HG02970 (cell line): ENCODE data around the gene ZP1.

Experiments used
- ATAC-seq: cut with Tn5 transposase; IDR thresholded peaks from one replicate; pipeline ENCODE4 v1.9.1; 2021; ENCODE audit warnings: mild to moderate bottlenecking, moderate library complexity, moderate number of reproducible peaks; ENCODE audit not compliant: unreplicated experiment, low FRiP score

The ZP1 gene

DNA sequence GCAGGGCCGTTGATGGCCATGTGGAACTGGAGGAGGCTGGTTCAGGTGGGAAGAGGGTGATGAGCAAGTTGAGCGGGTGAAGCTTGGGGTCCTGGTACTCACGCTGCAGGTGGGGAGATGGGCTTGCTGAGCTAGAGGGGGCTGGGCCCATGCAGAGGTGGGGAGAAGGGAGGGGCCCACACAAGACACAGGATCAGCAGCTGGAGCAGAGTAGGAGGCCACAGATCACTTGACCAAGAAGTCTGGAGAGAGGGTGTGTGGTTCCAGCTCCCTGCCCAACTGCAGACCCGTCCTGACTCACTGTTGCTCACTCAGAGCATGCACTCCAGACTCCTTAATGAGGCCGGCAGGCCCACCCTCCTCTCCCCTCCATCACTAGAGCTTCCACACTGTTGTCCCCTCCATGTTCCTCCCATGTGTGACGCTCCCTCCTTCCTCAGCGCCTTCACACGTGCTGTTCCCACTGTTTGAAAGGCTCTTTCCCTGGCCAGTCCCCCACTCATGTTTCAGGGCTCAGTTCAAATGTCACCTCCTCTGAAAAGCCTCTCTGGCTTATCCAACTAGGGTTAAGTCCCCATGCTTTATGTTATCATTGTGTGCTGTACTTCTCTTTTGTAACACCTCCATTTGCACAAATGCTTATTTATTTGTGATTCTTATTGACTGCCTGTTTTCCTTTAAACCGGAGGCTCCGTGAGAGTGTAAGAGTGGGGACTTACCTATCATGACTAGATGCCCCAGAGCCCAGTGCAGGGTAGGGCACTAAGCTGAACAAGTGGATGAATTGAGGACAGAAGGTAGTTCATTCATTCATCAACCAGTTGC, 23.1 kb upstream of the ZP1 start:
- ATAC-seq = no peak

DNA sequence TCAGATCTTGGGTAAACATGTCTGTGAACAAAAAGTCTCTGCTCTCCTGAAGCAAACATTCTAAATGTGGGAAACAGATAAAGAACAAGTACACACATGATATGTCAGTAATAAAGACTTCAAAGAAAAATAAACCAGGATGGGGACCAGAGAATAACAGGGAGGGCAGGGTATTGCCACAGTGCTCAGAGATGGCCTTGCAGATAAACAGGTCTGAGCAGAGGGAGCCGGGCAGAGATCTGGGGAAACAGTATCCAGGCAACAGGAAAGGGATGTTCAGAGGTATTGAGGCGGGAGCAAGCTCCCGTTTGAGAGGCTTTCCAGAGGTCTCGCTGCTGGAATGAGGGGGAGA, 22.5 kb upstream of the ZP1 start:
- no peak for ATAC-seq

DNA sequence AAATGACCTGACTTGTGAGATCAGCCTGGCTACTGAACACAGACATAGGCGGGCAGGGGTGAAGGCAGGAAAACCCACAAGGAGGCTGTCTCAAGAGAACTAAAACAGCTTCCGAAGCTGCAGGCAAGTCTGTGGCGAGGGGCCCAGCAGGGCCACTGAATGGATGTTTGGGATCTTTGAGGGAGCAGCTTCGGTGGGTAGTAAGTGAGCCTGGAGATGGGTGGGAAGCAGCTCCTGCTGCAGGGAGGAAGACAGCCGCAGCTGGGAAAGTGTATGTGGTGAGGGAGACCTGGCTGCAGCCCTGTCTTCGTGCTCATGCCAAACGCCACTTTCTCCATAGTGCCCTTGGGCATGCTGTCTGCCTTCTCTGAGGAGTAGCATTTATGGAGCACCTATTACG, 22.0 kb upstream of the ZP1 start:
- ATAC-seq = no peak

DNA sequence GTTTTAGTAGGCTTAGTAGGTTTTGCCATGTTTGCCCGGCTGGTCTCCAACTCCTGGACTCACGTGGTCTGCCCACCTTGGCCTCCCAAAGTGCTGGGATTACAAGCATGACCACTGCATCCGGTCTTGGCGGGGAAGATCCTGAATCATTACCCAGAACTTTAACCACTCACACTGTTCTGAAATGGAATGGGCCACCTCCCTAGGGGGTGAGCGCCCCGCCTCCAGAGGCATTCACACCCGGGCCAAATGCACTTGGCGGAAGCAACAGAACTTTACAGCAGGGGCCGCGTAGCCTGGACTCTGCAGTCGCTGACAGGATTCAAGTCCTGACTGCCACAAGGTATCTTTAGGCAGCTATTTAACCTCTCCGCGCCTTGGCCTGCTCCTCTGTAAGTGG, 20.1 kb upstream of the ZP1 start:
- ATAC-seq = no peak

DNA sequence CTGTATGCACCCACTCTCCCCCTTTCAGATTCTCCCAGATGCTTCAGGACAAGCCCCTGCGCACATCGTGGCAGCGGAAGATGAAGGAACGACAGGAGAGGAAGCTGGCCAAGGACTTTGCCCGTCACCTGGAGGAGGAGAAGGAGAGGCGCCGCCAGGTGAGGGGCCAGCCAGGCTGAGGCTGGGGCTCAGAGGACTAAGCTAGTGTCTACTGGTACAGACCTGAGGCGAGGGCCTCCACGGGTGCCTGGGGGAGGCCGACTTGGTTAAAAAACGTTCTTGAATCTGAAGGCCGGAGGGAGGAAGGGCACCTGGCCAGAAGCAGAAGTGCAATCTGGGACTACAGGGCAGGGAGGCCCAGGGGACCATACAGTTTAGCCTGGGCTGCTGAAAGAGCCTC, 19.4 kb upstream of the ZP1 start:
- ATAC-seq = no peak

DNA sequence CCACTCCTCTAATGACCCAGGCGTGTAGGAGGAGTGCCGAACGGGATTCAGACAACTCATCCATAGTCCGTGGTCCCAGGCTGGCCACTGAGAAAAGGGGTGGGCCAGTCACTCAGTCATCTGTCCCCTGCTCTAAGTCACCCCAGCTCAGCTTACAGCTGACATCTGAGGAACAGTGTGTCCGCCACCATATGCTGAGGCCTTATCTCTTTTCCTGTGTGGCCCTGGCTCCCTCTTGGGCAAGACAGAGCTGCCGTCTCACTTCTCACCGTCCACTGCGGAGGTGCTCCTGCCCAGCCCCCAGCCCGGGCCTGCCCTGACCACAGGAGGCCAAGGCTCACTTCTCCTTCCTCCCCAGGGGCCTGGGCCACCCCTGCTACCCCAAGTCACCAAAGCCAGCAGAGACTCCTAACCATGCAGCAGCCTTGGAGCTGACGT, 18.6 kb upstream of the ZP1 start:
- ATAC-seq = no peak

DNA sequence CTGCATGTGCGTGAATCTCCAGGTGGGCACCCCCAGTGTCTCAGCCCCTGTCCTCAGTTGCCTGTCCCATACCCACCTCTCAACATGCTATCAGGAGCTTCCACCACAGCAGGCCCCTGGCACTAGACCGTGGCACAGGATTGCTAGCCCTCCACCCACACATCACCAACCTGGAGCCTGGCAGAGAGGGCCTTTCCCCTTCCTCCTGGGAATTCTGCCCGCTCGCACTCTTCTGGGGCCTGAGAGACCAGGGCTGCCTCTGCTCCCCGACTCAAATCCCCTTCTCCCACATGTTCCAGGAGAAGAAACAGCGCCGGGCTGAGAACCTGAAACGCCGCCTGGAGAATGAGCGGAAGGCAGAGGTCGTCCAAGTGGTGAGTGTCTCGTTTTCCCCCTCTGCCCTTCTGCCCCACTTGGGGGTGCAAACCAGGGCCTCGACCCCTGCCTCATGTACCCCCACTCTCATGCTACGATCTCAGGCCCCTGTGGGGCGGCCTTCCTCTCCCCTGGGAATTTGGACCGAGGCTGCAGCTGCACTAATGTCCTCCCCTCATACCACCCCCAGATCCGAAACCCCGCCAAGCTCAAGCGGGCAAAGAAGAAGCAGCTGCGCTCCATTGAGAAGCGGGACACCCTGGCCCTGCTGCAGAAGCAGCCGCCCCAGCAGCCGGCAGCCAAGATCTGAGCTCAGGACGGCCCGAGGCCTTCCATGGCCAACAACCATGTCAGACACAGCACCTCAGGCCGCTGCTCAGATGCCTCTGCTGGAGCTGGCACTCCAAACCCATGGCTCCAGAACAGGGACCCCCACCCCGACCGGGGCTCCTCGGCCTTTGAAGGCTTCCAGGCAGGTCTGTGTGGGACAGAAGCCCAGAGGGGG, 17.5 kb upstream of the ZP1 start:
- no peak for ATAC-seq

DNA sequence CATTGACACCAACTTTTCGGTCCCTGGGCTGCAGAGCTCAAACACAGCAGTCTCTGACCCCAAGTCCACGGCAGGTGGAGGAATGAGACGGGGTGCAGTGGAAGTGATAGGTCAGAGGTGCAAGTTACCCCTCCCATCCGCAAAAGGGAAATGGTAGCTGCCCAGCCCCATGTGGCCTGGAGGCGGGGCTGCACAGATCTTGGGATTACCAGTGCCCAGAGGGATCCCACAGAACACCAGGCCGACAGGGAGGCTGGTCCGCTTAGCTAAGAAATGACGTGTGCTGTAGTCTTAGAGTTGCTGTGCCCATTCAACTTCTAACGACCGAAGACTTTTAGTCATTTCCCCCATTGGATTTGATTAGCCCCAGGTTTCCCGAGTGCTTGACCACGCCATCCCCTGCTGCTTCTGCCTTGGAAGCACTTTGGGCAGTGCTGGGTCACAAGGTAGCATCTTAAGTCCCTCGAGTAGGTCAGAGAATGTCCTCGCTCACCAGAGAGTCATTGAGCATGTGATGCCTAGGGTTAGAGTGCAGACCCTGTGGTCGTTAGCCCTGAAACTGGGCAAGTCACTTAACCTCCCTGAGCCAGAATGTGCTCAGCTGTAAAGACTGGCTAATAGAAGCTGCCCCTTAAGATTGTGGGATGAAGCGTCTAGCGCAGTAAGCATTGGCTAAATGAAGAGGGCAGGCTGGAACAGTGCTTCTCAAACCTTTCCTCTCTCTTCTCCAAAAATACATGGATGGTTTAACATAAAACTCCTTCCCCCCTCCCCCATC, 15.8 kb upstream of the ZP1 start:
- no peak for ATAC-seq

DNA sequence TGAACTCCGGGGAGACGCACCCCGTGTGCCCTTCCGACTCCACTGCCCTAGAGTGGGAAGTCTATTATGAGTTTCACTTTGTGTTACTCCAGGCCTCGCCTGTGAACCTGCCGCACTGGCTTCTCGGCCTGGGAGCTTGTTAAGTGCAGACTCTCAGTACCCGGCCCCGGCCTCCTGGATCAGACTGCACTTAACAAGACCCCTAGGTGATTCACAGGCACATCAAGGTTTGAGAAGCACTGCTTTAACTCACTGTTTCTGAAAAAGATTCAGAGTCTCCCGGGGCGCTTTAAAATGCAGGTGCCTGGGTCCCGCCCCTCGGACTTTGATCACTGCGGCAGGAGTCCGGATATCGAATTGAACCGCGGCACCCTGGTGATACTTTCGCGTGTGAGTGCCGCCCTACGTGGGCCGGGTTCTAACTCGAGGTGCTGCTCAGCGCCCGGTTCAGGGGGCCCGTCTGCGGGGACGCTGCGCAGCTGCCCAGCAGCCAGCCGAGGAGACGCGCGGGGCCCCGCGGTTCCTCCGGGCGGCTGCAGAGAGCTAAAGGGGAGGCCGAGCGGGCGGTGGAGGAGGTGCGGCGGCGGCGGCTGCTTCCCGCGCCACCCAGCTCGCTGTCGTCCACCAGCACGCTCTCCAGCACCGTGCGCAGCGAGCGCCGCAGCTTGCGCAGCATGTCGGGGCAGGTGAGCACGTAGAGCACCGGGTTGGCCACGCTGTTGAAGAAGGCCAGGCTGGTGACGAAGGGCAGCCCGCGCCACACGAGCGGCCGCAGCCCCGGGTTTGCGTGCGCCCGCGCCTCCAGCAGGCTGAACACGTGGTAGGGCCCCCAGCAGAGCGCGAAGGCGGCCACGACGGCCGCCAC, 15.0 kb upstream of the ZP1 start:
- ATAC-seq = no peak

DNA sequence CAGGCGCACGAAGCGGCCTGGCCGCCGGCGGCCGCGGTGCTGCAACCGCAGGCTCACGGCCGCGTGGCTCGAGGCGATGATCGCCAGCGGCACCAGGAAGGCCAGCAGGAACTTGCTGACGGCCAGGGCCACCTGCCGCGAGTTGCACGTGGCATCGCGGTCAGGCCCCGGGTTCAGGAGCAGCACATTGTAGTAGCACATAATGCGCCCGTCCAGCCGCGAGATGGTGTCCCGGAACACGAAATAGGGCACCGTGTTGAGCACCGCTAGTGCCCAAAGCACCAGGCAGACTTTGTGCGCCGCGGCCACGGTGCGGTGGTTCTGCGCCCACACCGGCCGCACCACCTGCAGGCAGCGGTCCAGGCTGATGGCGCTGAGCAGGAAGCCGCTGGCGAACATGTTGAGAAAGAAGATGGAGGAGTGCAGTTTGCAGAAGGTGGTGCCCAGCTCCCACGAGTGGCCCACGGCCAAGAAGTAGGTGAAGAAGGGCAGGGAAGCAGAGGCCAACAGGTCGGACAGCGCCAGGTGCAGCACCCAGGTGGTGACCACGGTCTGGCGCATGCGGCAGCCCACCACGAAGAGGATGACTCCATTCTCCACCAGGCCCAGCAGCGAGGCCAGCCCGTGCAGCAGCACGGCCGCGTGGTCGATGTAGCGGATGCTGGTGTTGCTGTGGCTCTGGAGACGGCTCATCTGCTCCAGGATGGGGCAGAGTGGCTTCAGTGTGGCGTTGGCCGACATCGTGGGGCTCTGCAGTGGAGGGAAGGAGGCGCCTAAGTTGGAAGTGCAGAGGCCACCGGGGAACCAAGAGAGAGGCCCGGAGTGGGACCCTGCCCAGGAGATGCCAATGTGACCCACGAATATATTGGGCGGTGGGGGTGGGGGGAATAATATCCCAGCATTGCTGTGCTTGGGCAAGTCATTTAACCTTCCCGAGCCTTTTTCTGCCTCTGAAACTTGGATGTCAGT, 14.1 kb upstream of the ZP1 start:
- no peak for ATAC-seq

DNA sequence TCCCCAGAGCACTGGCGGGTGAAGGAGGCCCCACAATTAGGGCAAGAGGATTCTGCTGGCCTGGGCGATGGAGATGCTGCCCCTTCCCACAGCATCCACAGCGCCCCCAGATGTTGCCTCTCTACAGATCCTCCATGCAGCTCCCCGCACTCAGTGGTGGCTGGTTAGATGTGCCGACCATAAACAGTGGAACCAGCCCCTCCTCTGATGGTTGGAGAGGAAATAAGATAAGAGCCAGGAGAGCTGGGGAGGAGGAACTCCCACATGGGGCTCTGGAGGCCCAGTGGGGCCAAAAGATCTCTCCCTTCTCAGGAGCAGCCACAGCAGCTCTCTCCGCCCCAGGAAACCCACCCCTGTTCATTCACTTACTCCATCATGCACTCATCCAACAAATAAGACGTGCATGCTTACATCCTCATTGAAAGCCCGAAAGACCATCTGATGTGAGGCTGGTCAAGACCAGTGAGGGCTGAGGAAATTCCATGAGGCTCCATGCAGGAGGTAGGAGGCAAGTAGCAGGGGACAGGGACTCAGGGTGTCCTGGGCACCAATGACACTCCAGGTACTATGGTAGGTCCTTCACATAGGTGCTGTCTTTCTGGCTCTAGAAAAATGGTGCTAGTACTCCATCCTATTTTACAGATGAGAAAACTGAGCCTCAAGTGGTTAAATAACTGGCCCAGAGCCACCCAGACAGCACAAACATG, 13.0 kb upstream of the ZP1 start:
- no peak for ATAC-seq

DNA sequence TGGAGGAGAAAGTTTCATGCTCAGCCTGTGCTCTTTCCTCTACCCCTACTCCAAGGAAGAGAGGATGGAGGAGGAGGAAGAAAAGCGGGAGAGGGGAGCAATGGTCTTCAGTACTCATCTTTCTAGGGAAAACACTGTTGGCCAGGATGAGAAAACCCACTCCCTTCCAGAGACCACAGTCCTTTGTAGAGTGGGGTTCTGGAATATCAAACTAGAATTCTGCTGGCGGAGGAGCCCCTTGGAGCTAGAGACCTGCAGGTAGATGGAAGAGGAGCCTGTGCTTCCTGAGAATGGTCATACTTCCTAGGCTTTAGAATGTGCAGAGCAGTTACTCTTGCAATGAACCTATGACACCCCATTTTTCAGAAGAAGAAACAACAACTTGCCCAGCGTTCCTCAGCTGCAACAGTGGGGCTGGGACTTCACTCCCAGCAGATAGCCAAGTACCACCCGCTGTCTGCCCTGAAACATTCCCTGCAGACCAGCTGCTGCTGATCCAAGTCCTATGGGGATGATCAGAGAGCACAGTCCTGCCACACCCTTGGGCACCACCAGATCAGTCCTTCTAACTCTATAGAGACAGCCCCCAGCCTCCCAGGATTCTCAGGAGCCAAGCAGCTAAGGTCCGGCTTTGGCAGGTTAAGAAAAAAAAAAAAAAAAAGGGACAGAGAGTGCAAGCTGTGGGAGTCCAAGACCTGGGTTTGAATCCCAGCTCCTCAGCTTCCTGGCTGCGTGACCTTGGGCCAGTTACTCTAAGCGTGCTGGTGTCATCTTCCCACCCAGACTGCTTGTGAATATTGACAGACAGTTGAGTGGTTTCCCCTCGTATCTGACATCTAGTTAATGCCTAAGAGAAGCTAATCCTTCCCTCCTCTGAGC, 12.3 kb upstream of the ZP1 start:
- no peak for ATAC-seq

DNA sequence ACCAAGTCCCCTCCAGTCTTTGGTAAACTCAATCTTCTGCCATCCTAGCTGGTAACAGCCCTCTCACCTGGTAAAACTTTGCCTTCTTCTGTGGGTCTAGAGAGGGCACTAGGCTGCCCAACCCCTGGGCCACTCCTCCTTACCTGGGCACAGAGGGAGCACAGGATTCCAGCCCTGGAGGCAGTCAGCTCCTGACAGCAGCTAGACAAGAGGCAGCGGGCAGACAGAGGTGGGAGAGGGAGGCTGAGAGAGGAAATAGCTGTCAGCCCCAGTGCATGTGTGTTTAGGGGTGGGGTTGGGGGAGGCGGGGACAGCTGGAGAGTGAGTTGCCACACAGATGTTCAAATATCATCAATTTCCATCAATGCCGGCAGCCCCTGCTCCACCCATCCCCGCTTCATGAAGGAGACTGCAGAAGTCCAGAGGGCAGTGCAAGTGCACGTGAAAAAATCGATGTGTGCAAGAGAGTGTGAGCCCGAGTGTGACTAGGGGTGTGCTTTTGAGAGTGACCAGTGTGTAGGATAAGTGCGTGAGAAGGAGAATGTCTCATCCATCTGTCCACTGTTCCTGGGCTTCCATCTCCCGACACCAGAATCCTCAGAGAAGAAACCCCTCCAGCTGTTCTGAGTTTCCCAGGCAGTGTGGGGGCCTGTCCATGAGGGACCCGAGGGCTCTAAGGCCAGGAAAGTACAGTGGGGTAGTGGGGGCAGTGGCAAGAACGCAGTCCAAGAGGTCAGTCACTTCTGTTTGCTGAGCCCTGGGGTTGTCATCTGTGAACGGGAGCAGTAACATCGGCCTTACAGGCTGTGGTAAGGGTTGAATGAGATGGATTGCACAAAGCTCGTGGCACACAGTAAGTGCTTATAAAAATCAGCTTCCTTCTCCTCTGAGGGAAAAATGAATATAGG, 11.4 kb upstream of the ZP1 start, which contains the start of gene PTGDR2:
Gene PTGDR2, minus strand, starts transcription at position 225 of the 908 bp plus-strand sequence. CDS start 2,228 bp downstream, outside the sequence.
- ATAC-seq = no peak

DNA sequence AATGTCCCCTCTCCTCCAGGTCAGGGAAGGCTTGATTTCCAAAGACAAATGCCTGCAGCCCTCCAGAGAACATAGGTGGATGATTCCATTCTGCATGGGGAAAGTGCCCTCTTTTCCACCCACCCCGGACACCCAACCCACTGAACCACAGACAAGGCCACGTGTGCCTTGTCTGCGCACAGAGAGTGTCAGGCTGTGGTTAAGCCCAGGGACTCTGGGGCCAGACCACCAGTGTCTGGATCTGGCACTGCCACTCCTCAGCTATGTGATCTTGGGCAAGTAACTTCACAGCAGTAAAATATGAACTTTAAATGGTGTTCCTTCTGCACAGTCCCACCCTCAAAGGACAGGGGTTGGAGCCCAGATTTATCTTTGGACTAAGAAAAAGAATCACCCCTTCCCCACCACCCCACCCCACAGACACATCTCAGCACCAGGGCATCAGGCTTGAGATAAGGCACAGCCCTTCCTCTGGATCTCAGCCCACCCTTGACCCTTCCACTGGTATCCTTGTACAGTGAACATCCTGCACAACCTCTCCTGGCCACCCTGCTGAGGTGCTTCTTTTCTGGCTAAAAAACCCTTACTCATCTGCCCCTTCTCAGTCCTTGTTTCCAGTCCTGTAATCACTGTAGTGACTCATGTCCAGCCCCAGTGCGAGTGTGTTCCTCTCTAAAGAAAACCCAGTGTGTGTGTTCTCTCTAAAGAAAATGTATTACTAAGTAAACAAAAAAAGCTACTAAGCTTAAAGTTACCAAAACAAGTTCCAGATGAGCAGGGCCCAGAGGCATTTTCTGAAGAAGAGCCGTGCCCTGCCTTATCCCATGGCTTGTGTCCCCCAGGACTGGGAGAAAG, 9.7 kb upstream of the ZP1 start:
- ATAC-seq = no peak

DNA sequence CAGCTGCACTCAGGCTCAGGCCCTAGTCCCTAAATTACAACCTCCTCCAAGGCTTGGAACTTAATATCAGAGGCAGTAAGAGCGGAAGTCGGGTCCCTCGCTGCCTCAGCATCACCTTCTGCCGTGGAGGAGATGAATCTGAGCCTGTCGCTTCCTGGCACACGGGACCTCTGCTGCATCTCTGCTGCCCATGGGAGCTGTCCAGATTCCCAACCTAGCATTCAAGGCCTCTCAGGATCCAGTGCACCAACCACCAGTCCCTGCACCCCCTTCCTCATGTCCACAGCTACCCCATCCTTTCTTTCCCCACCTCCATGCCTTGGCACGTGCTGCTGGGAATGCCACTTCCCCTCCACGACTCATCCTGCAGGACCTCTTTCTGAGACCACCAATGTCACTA, 9.1 kb upstream of the ZP1 start:
- no peak for ATAC-seq
